Measurements from ENCODE around the gene PACSIN2. TPM values are rescaled to one million over a fixed set of nuclear protein-coding genes. Genes with fewer than 3 reads are reported as not detected.

Gene PACSIN2
- total RNA-seq, 6 experiments from 2014 or later: 69.8 to 97.3 (median 76.2) TPM

- Mint-ChIP-seq H3K9me3 (no peaks in the 10 kb centered on the region), H3K36me3 (ENCODE audit: low read depth) (peaks cover 18% of the 10 kb centered on the region; the same call in 1 of the 2 replicates), H3K4me3 (no peak overlapping the region), H3K4me1 (ENCODE audit: low read depth) (no peaks in the 10 kb centered on the region), H3K27ac (no peak overlapping the region), H3K27me3 (ENCODE audit: insufficient read depth) (peaks cover 1% of the 10 kb centered on the region; the same call in 1 of the 2 replicates)
- no peak for TF ChIP-seq CTCF (IDR thresholded peaks at IDR 0.05)
- no peak for DNase-seq
These were observed 138.9 kb downstream of the PACSIN2 start for GRCh38 chr22:42876041-42876440.

GRCh38 chr22:42874010-42874409 lies 140.9 kb downstream of the PACSIN2 start:
- Mint-ChIP-seq H3K27me3 (ENCODE audit: insufficient read depth) (peaks cover 1% of the 10 kb centered on the region; the same call in 1 of the 2 replicates), H3K36me3 (ENCODE audit: low read depth) (peaks cover 18% of the 10 kb centered on the region; the same call in 1 of the 2 replicates), H3K27ac (no peak overlapping the region), H3K9me3 (no peaks in the 10 kb centered on the region), H3K4me3 (no peak overlapping the region), H3K4me1 (ENCODE audit: low read depth) (no peaks in the 10 kb centered on the region)
- TF ChIP-seq CTCF (IDR thresholded peaks at IDR 0.05): no peak
- no peak for DNase-seq

GRCh38 chr22:42873356-42873755 lies 141.6 kb downstream of the PACSIN2 start:
- TF ChIP-seq CTCF (IDR thresholded peaks at IDR 0.05): no peak
- H3K36me3 Mint-ChIP-seq (ENCODE audit: low read depth): peaks cover 18% of the 10 kb centered on the region; the same call in 1 of the 2 replicates
- no peaks in the 10 kb centered on the region for H3K9me3 Mint-ChIP-seq
- no peaks in the 10 kb centered on the region; the same call in 1 of the 2 replicates for H3K4me1 Mint-ChIP-seq (ENCODE audit: low read depth)
- DNase-seq: no peak
- H3K27ac Mint-ChIP-seq: peak overlapping the region; percentile 33; the same call in 1 of the 2 replicates
- H3K27me3 Mint-ChIP-seq (ENCODE audit: insufficient read depth): peaks cover 1% of the 10 kb centered on the region; the same call in 1 of the 2 replicates
- H3K4me3 Mint-ChIP-seq: no peak overlapping the region

GRCh38 chr22:42872821-42873220 lies 142.1 kb downstream of the PACSIN2 start:
- TF ChIP-seq CTCF (IDR thresholded peaks at IDR 0.05): no peak
- H3K27ac Mint-ChIP-seq: peak overlapping the region; percentile 33; the same call in 1 of the 2 replicates
- H3K27me3 Mint-ChIP-seq (ENCODE audit: insufficient read depth): peaks cover 1% of the 10 kb centered on the region; the same call in 1 of the 2 replicates
- H3K36me3 Mint-ChIP-seq (ENCODE audit: low read depth): peaks cover 18% of the 10 kb centered on the region; the same call in 1 of the 2 replicates
- H3K4me3 Mint-ChIP-seq: no peak overlapping the region
- no peaks in the 10 kb centered on the region for H3K9me3 Mint-ChIP-seq
- DNase-seq: no peak
- peaks cover under 1% of the 10 kb centered on the region; the same call in 1 of the 2 replicates for H3K4me1 Mint-ChIP-seq (ENCODE audit: low read depth)

- Mint-ChIP-seq H3K4me1 (ENCODE audit: low read depth) (peaks cover 6% of the 10 kb centered on the region), H3K4me3 (no peak overlapping the region), H3K27ac (no peak overlapping the region), H3K36me3 (ENCODE audit: low read depth) (peaks cover 13% of the 10 kb centered on the region; the same call in 1 of the 2 replicates), H3K27me3 (ENCODE audit: insufficient read depth) (peaks cover 4% of the 10 kb centered on the region), H3K9me3 (no peaks in the 10 kb centered on the region)
- no peak for TF ChIP-seq CTCF (IDR thresholded peaks at IDR 0.05)
- DNase-seq: no peak
These were observed 143.6 kb downstream of the PACSIN2 start for GRCh38 chr22:42871146-42872050.
